ENCODE results near the gene PLD2.
"Not testable (repeated sequence)": the region's sequence is repeated elsewhere in the genome, so short reads cannot be mapped to it uniquely, and the experiment has no call there.

The PLD2 gene

DNA sequence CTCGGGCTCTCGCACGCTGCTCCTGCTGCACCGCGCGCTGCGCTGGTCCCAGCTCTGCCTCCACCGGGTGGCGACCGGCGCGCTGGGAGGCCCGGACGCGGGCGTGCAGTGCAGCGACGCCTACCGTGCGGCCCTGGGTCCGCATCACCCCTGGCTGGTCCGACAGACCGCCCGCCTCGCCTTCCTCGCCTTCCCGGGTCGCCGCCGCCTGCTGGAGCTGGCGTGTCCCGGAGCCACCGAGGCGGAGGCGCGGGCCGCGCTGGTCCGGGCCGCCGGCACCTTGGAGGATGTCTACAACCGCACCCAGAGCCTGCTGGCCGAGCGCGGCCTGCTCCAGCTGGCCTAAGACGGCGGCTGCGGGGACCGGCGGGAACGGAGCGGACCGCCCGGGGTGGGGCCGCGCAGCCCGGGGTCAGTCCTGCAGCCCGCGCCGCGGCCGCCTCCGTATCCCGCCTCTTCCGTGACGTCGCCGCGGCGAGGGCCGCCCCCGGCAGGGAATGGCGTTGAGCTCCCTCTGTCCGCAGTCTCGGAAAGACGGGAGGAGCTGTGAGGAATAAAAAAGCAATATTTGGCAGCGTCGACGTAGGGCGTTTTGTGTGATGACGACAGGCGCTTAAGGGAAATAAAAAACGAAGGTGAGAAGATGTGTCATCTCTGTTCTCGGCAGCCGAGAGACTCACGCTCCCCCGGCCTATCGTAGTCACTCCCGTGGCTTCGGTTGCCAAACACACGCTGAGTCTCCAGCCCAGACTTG lies 16.8 kb upstream of the PLD2 start:
- DNase-seq: peak; percentile 74 to 79

DNA sequence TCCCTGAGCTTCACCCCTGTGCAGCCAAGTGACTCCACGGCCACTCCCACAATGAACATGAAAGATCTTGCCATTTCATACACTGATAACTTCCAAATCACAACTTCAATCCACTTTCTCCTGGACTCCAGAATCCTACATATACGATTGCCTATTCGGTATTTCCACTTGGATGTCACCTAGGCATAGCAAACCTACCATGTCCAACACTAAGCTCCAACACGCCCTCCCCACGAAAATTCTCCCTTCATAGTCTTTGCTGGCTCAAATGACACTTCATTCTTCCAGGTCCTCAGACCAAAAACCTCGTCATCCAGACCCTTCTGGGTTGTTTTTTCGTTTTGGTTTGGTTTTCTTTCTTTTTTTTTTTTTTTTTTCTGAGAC lies 16.3 kb upstream of the PLD2 start:
- no peak for DNase-seq

DNA sequence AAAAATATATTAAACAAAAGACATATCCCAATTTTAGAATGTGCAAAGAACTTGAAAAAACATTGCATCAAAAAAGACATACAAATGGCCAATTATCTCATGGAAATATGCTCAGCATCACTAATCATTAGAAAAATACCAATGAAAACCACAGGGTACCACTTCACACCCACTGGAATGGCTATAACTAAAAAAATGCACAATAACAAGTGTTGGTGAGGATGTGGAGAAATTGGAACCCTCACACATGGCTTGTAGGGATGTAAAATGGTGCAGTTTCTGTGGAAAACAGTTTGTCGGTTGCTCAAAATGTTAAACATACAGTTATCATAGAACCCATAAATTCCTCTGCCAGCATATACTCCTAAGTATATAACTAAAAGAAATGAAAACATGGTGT lies 11.8 kb upstream of the PLD2 start:
- no peak for DNase-seq

DNA sequence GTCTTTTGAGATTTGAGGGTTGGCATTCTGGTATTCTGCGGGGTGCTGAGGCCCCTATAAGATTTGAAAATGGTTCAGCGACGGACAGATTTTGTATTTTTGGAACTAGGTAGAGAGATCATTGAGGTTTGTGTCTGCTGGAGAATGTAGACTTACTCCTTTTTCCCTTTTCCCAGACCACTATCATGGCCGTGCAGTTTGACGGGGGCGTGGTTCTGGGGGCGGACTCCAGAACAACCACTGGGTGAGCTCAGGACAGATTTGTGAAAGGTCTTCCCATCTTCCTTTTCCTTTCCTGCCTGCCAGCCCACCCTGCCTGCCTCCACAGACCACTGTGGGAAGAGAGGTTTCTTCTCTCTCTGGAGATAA lies 10.4 kb upstream of the PLD2 start:
- DNase-seq: peak in 1 of 2 experiments; percentile 27

DNA sequence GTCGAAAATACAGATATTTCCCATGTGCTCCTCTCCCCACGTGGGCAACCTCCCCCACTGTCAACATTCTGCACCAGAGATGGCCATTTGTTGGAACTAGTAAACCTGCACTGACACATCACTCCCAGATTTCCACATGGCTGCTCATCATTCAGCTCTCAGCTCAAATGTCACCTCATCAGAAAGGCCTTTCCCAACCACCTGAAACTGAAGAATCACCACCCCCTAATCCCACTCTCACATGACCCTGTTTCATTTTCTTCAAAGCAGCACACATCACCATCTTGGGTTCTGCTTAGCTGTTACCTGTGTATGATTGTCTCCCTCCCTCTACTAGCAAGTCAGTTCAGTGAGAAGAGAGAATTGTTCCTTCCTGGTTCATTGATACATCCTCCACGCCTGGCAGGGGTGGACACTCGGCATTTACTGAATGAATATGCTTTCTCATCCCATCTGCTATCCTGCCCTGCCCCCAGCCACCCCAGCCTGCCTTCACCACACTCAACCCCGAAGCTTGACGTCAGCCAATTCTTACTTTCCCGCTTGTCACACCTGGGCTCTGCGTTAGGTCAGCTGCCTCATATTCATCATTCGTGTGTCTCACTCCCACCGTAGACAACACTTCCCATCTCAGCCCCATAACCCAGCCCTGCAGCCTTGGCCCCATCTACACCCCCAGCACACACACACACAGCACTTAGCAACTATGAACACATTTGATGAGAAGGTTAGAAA lies 6.3 kb upstream of the PLD2 start:
- DNase-seq: no peak

DNA sequence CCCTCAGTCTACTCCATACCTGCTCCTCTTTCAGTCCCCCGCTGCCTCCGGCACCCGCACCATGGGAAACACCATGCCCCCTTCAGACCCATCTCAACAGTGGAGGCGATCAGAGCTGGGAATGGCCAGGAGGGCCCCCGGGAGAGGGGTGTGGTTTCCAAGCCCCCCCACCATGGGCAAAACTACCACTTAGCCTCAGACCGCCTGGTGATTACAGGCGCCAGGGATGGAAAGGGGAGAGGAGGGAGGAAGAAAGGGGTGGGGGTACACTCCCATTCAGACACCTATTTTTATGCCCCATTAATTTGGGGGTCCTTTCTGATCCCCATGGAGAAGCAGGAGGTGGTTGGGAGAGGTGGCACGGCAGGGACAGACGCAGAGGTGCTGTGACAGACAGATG lies 4.7 kb upstream of the PLD2 start, which contains the start of gene C17orf114:
TSS of gene C17orf114 (minus strand) at position 101 of the 400 bp plus-strand sequence.
- no peak for DNase-seq

DNA sequence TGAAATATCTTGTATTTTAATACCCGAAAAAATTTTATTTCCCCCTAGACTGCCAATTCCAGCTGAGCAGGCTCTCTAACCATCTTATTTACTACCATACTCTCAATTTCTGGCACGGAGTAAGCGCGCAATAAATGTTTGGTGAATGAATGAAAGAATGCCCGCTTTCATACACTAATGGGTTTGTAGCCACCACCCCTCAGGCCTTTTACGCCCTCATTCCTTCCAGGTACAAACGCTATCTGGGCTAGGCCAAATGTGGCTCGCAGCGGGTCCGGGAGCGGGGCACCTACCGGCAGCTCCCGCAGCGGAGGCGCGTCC lies 536 bp upstream of the PLD2 start:
- no peak for DNase-seq

DNA sequence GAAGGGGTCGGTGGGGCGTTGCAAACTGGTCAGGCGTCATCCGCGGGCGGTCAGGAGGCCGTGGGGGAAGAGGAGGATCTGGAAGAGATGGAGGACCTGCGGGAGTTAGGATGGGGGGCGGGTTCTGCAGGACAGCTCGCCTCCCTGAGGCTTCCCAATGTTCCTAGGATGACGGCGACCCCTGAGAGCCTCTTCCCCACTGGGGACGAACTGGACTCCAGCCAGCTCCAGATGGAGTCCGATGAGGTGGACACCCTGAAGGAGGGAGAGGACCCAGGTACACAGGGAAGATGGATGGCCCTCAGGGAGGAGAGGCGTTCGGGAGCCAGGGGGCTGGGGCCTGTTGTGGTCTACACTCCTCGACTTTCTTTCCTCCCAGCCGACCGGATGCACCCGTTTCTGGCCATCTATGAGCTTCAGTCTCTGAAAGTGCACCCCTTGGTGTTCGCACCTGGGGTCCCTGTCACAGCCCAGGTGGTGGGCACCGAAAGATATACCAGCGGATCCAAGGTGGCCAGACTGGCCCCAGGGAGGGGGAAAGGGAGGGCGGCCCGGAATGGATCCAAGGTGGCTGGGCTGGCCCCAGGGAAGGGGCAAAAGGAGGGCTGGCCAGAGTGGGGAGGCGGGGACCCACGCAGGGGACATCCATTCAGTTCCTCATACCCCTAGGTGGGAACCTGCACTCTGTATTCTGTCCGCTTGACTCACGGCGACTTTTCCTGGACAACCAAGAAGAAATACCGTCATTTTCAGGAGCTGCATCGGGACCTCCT lies 839 bp downstream of the PLD2 start:
- no peak for DNase-seq

DNA sequence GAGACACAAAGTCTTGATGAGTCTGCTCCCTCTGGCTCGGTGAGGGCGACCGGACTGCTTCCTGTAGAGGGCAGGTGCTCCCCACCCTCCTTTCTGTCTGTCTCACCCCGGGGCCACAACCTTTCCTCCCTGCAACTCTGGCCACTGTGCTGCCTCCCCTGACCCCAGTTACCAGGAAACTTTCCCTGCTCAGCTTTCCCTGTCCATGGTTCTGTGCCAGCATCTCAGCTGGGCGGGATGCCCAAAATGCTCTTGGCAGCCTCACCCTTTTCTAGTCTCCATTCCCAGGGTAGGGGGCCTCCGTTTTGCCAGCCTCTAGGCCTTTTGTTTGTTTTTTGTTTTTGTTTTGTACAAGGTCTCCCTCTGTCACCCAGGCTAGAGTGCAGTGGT lies 1.4 kb downstream of the PLD2 start:
- no peak for DNase-seq

DNA sequence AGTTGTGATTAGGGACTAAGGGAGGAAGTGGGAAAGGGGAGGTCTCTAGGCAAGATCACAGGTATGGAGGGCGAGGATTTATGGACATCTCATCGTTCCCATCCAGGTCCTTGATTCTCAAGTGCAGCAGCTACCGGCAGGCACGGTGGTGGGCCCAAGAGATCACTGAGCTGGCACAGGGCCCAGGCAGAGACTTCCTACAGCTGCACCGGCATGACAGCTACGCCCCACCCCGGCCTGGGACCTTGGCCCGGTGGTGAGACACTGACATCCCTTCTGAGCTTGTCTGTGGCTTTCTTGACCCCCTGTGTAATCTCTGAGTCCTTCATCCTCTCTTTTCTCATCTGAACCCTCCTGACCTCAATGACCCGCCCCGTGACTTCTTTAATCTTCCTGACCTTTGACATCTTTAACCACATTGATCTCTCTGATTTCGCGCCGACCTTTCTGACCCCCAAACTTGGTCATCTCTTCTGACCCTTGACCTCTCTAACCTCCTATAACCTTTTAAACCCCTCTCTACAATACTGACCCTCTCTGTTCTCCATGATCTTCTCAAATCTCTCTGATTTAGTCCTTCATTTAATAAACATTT lies 3.8 kb downstream of the PLD2 start:
- no peak for DNase-seq

DNA sequence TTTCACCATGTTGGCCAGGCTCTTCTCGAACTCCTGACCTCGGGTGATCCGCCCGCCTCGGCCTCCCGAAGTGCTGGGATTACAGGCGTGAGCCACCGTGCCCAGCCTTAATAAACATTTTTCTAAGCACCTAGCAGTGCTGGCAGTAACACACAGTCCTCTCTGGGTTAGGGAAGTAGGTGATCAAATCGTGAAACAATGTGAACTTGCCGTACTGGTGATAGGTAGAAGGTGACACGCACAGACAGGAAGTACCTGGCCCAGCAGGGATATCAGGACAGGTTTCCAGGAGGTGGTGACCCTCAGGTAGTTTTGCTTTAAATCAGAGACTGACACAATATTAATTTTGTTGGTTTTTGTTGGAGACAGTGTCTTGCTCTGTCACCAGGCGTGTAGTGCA lies 4.5 kb downstream of the PLD2 start:
- no peak for DNase-seq

DNA sequence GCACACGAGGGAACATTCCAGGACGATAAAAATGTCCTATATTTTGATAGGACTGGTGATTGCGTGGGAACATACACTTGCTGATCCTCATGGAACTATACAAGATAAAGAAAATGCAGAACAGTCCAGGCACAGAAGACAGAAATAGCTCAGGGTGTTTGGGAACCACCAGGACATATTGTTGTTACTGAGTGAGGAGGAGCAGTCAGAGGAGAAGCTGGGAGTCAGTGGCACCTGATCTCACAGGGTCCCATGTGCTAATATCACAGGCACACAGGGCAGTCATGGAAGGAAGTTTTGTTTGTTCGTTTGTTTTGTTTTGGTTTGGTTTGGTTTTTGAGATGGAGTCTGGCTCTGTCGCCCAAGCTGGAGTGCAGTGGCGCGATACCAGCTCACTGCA lies 5.7 kb downstream of the PLD2 start:
- no peak for DNase-seq

DNA sequence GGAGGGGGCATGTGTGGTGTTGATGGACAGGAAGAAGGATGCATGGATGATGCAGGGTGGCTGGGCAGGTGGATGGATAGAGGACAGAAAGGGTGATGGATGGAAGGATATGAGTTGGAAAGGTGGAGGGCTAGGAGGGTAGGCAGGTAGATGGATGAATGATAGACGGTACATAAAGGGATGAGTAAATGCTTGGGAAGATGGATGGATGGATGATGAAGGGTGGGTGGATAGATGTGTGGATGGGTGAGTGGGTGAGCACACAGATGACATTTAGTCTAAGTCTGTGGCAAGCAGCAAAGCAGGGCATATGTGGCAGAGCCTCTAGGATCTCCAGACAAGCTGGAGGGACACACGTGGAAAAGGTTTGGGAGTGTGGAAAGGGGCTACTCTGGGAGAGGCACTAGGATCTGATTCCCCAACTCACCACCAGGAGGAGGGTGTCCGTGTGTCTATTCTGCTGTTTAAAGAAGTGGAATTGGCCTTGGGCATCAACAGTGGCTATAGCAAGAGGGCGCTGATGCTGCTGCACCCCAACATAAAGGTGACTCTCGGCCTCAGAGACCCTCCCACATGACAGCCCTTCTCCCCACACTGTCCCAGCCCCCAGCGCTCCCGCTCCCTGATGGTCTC lies 8.2 kb downstream of the PLD2 start:
- DNase-seq: no peak

DNA sequence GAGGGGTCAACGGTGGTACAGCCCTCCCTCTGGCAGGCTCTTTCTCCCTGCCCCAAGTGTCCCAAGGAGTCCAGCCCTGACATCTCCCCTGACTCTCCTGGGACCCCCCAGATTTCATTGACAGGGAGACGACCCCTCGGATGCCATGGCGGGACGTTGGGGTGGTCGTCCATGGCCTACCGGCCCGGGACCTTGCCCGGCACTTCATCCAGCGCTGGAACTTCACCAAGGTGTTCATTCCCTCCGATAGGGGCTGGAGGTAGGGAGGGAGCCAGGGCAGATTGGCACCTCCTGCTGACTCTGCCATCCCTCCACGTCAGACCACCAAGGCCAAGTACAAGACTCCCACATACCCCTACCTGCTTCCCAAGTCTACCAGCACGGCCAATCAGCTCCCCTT lies 9.9 kb downstream of the PLD2 start:
- no peak for DNase-seq

DNA sequence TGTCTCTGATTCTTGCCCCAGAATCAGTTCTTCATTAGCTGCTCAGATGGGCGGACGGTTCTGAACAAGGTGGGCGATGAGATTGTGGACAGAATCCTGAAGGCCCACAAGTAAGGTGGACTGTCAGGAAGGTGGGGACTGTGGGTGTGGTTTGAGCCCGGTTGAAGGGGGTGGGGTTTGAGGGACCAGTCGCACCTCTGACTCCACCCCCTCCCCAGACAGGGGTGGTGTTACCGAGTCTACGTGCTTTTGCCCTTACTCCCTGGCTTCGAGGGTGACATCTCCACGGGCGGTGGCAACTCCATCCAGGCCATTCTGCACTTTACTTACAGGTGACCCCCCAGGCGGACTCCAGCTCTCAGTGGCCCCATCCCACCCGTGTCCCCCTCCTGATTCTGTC lies 11.3 kb downstream of the PLD2 start:
- DNase-seq: no peak

DNA sequence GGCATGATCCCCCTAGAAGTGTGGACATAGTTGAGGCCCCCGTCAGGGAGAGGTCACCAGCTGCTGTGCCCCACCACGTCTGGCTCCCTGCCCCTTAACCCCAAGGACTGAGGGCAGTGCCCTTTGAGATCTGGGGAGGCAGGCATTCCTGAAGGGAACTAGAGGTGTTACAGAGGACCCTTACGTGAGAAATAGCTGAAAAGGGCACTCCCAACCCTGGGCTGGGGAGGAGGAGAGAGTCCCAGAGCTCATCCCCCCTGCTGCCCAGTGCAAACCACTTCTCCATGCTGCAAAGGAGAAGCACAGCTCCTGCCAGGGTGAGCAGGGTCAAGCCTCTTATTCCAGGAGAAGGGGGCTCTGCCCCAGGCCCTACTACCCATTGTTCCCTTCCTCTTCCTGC lies 15.9 kb downstream of the PLD2 start:
- DNase-seq: no peak

DNA sequence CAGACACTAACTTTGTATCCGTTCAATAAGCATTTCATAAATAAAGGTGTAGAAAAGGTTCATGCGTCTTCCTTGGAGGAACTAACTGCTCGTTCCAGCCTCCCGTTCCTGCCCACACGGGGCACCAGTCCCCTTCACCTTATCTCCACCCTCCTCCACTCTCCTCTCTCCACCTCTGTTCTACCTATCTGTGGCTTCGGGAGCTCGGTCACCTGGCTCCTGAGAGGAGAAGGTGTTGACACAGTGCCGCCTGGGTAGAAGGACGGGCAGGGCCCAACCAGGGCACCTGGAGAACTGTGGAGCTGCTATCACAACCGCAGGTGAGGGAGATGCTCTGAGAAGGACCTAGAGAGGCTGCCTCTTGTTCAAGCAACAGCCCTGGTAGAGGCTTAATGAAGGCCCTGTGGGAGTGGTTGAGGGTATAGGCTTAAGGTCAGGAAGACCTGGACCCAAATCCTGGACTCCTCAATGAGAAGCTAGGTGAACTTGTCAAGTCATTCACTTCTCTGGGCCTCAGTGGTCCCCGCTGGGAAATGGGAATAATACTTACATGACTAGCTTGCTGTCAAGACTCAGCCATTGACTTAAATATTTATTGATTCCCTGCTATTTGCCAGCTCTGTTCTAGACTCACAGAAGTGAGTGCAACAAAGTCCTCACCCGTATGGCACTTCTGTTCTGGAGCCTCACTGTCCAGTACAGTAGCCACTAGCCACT lies 16.6 kb downstream of the PLD2 start:
- DNase-seq: no peak

DNA sequence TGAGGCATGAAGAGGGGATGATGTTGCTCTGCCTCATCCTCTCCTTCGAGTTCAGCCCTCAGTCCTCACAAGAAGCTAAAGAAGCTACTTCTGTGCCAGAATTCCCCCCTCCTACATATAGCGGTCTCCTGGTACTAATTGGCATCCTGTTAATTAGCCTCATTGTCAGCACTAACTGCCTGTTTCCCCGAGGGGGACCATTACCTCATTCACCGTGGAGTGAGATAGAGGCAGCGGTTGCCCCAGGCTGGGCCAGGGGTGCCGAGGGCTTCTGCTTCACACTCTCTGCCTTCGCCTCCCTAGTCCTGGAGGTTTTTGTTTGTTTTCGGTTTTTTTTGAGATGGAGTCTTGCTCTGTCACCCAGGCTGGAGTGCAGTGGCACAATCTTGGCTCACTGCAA lies 20.4 kb downstream of the PLD2 start:
- DNase-seq: no peak

DNA sequence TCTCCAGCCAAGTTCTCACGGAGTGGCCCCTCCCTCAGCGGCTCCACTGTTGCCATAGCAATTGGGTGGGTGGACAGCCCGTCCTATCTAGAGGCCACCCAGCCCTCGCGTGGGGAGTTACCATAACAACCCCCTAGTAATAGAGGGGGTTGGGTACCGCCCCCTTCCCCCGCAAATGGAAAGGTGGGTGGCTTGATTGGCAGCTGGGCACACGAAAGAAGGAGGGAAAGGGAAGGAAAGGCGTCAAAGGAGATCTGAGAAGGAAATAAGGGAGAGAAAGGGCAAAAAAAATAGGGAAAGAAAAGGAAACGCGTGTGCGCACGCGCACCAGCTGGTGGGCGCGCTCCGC lies 25.9 kb downstream of the PLD2 start:
- DNase-seq: not testable (repeated sequence)

DNA sequence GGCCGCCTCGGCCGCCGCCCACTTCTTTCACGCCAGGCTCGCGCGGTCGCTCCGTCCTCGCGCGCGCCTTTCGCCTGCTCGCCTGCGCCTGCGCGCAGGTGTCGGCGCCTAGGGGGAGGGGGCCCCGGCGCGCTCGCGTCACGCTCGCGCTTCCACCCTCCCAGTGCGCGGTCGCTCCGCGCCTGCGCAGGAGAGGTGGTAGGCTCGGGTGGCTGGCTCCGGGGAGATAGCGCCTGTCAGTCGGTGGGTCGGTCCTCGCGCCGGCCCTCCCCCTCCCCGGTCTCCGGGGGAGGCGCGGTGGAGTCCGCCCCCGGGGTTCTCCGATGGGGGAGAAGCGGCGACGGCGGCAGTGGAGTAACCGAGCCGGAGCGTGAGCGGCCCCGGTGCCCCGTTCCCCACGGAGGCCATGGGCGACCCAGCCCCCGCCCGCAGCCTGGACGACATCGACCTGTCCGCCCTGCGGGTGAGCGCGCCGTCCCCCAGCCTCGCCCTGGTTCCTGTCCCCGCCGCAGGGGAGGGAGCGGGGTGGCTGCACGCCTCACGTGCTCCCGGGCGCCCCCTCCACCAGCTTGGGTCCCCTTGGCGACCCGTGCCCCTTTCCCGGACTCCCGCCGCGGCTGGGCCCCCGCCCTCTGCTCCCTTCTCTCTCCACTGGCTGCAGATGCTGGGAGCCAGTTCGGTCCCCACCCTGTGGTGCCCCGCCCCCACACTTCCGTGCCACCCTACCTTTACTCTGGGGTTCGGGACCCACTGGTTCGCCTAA lies 26.4 kb downstream of the PLD2 start, which contains the start of gene MINK1:
TSS of gene MINK1 (plus strand) at position 163 of the 763 bp plus-strand sequence. CDS start at position 407, 244 bp downstream.
- DNase-seq: peak; percentile 84 to 88

DNA sequence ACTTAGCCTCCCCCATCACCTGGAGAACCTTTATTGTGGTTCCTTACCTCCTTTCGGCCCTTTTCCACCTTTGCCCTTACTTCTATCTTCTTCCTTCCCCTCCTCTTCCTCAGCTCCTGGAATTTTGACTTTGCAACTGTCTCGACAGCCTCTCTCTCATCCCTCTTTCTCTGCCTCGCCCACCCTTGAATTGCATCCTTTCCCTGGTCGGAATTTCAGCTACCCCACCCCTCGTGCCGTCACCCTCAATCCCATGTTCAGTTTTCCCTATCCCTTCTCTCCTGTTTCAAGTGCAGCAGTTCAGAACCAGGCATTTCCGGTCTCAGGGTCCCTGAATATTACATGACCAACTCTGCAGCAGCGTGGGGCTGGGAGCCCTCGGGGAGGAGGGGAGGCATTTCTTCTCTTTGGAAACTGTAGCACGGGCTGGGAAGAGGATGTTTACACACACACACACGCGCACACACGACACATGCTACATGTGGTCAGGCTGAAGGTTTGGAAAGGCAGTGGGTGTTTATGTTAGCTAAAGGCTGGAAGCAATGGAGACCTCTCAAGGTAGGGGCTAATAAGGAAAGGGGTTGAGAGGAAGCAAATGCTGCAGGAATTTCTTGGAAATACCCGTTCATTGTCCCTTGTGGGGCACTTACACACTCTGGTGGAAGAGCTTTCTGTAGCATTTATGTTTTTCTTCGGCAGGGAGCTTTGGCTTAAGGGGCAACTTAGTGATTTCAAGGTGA lies 27.2 kb downstream of the PLD2 start:
- DNase-seq: no peak
